Stimulated activated effector memory CD8-positive, alpha-beta T cell treated with anti-CD3 and anti-CD28 coated beads, Interleukin-12 subunit alpha, Interleukin-12 subunit beta, amount 100 ng/mL, for 72 hours (primary cell): ENCODE measurements around the gene DEXI.
"Not testable (repeated sequence)": the region's sequence is repeated elsewhere in the genome, so short reads cannot be mapped to it uniquely, and the experiment has no call there.

ENCODE experiments used
- ATAC-seq: fragments of 150-1000 bp; cut with Tn5 transposase; 2 replicates; pipeline ENCODE4 v1.10.0; 2021
- DNase-seq, 2 donors: peaks; one replicate each; pipeline ENCODE4 v3.0.0; 2021 to 2022; ENCODE audit warnings: low spot score in 2 of 2
- H3K27ac Mint-ChIP-seq: one replicate; pipeline ENCODE4 v1.8.0; 2022; ENCODE audit warnings: mild to moderate bottlenecking, mixed read lengths
- H3K36me3 Mint-ChIP-seq: one replicate; pipeline ENCODE4 v1.8.0; 2022; ENCODE audit warnings: mild to moderate bottlenecking, mixed read lengths
- H3K4me1 Mint-ChIP-seq: one replicate; pipeline ENCODE4 v1.8.0; 2022; ENCODE audit warnings: mixed read lengths
- H3K4me3 Mint-ChIP-seq: one replicate; pipeline ENCODE4 v1.8.0; 2022; ENCODE audit warnings: mild to moderate bottlenecking, mixed read lengths
- H3K9me3 Mint-ChIP-seq: one replicate; pipeline ENCODE4 v1.8.0; 2022; ENCODE audit warnings: mixed read lengths

The DEXI gene

DNA sequence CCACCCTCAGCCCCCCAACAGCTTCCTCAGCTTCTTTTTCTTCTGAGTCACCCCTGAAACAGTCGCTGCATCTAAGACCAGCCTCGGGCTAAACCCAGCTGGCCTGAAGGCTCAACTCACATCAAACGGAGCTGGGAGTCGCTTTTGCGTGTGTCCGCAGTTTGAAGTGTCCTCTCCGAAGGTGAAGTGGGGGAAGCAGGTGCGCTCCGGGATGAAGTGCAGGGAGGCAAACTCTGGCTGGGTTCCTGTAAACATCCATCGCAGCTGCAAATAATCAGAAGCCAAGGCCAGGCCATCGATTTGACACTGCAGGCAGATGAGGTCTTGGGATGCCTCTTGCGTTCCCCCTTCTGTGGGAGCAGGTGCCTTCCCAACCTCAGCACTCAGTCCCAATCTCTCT, 13.2 kb downstream of the DEXI start:
- peaks cover 30% of the 10 kb centered on the region for H3K4me1 Mint-ChIP-seq
- ATAC-seq, H3K9me3 Mint-ChIP-seq, H3K4me3 Mint-ChIP-seq, DNase-seq: not testable (repeated sequence)
- peaks cover 91% of the 10 kb centered on the region for H3K36me3 Mint-ChIP-seq
- peak overlapping the region; percentile 6 for H3K27ac Mint-ChIP-seq

DNA sequence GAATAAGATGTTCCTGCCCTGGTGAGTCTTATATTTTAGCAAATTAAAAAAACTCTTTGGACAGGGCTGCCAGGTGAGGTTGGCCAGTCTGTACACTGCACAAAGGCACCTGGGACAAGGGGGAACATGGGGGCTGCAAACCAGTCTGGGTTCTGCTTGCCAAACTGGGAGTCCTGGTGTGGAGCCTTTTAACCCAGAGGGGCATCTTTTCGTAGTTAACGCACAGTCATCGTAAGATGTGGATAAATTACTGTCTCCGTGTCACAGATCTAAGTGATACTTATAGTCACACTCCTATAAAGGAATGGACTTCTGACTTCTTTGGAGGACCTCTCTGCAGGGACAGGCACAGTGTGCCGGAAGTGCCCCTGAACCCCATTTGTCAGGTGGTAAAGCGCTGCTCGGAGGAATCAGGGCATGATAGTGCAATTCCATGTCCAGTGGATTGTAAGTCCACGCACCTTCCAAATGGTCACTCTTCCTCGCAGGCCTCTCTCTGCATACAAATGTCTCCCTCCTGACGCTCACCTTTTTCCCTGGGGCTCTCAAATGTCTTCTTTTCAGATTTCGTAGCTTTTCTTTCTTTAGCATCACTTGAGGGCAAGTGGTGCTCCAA, 14.7 kb downstream of the DEXI start:
- ATAC-seq (no peak), DNase-seq (no peak)
- H3K4me3 Mint-ChIP-seq, result no peak overlapping the region
- H3K4me1 Mint-ChIP-seq, result peaks cover 17% of the 10 kb centered on the region
- no peaks in the 10 kb centered on the region for H3K9me3 Mint-ChIP-seq
- peaks cover 87% of the 10 kb centered on the region for H3K36me3 Mint-ChIP-seq
- H3K27ac Mint-ChIP-seq, result peak overlapping the region; percentile 56

DNA sequence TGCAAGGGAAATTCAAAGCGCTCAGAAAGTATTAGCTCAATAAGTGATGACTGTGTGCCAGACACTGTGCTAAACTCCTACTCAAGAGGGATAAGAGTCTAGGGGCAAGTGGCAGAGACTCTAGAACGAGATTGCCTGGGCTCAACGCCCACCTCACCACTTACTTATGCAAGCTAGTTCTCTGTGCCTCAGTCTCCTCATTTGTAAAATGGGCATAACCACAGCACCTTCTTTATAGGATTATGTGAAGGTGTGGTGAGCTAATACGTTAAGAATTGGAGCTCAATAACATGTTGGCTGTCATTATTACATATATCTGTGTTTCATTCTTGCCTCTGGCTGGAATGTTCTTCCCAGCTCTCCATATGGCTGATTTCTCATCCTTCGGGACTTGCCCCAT, 15.4 kb downstream of the DEXI start:
- ATAC-seq (no peak), DNase-seq (no peak)
- Mint-ChIP-seq H3K4me1 (peaks cover 17% of the 10 kb centered on the region), H3K4me3 (no peak overlapping the region), H3K9me3 (no peaks in the 10 kb centered on the region), H3K27ac (no peak overlapping the region), H3K36me3 (peaks cover 85% of the 10 kb centered on the region)

DNA sequence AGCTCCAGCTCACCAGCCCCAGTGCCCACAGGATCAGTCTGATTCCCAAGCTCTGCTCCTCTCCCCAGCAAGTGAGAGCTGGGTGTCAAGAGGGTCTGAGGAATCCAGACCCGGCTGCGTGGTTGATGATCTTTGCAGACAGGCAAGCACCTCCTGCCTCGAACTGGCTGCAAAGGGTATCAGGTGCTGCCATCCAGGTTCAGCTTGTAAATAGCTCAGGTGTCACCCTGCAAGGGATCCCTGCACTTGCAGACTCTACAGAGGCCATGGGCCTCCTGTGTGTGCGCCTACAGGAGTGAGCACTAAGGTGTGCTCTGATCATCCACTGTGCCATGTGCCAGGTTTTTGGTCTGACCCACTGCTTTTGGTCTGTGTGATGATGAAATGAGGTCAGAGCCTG, 16.2 kb downstream of the DEXI start:
- Mint-ChIP-seq H3K4me3 (no peak overlapping the region), H3K4me1 (peaks cover 14% of the 10 kb centered on the region), H3K27ac (no peak overlapping the region), H3K9me3 (no peaks in the 10 kb centered on the region), H3K36me3 (peaks cover 85% of the 10 kb centered on the region)
- no peak for DNase-seq
- no peak for ATAC-seq

DNA sequence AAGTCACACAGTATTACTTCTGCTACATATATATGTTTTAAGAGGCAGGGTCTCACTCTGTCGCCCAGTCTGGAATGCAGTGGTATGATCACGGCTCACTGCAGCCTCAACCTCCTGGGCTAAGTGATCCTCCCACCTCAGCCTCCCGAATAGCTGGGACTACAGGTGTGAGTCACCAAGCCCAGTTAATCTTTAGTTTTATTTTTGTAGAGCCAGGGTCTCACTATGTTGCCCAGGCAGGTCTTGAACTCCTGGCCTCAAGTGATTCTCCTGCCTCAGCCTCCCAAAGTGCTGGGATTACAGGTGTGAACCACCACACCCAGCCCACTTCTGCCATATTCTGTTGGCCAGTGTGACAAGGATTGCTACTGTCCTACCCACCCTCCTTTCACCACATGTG, 17.0 kb downstream of the DEXI start:
- ATAC-seq, H3K4me1 Mint-ChIP-seq, H3K9me3 Mint-ChIP-seq, DNase-seq, H3K4me3 Mint-ChIP-seq, H3K27ac Mint-ChIP-seq: not testable (repeated sequence)
- peaks cover 83% of the 10 kb centered on the region for H3K36me3 Mint-ChIP-seq

DNA sequence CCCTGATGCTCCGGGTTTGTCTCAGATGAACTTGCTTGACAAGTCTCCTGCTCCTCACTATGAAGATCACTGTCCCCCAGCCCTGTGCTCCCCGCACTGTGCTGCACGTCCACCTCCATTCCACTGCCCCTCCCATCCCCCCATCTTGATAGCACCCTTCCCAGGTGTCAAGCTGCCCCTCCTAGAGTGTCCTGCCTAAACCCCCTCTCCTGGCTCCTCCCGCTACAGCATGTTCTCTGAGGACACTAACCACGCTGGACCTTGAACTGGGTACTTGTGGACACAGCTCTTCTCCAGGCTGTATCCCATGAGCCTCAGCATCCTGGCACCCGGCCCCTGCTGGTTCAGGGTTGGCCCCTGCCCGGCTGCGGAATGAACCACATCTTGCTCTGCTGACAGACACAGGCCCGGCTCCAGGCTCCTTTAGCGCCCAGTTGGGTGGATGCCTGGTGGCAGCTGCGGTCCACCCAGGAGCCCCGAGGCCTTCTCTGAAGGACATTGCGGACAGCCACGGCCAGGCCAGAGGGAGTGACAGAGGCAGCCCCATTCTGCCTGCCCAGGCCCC, 18.5 kb downstream of the DEXI start:
- peak overlapping the region; percentile 68 for H3K27ac Mint-ChIP-seq
- no peaks in the 10 kb centered on the region for H3K9me3 Mint-ChIP-seq
- H3K4me3 Mint-ChIP-seq, result no peak overlapping the region
- peaks cover 71% of the 10 kb centered on the region for H3K36me3 Mint-ChIP-seq
- ATAC-seq (no peak), DNase-seq (no peak)
- peaks cover 2% of the 10 kb centered on the region for H3K4me1 Mint-ChIP-seq

DNA sequence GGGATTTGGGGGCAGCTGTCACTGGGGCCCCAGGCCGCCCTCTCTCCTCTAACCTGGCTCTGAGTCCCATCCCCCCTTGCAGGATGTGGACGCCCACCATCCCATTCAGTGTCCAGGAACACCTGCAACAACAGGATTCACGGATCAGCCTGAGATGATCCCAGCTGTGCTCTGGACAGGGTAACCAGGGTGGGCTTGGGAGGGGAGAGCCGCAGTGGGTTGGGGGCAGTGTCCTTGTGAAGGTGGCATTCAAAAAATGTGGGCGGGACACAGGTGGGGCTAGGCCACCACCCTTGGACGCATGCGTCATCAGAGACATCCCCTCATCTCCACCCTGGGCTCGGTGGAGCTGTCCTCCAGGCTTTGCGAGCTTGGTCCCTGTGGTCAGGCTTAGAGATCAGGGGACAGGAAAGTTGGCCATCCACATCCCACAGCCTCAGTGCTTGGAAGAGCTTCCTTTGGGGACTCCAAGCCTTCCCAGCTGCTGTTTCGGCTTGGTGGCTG, 19.1 kb downstream of the DEXI start:
- ATAC-seq, result no peak
- H3K36me3 Mint-ChIP-seq, result peaks cover 70% of the 10 kb centered on the region
- H3K27ac Mint-ChIP-seq, result peak overlapping the region; percentile 68
- no peaks in the 10 kb centered on the region for H3K9me3 Mint-ChIP-seq
- H3K4me3 Mint-ChIP-seq, result no peak overlapping the region
- no peak for DNase-seq
- peaks cover 7% of the 10 kb centered on the region for H3K4me1 Mint-ChIP-seq

DNA sequence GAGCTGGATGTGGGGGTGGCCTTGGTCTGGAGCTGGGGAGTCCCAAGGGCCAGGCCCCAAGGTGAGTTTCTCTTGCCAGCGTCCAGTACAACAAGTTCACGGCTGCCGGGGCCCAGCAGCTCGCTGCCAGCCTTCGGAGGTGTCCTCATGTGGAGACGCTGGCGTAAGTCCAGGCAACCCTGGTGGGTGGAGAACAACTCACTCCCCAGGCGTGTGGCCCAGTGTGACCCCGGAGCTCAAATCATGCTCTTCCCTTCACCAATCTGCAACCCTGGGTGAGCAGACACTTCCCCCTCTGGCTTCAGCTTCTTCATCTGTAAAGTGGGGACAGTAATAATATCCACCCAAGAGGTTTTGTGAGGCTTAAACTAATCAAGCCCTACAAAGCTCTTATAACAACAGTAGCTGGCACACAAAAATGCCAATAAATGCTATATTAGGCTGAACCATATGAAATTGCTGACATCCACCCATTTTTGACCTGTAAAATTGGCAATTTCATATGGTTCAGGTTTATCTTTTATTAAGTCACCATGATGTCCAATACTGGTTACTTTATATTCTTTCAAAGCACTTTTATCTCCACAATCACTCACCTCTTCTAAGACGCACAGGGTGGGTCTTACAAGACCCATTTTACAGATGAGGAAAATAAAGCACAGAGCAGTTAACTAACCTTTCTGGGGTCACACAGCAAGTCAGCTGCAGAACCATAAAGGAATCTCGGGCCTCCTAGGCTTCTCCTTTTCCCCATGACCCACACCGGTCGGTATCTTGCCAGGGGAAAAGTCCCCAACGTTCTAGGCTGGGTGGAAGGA, 19.7 kb downstream of the DEXI start:
- no peak for ATAC-seq
- Mint-ChIP-seq H3K27ac (no peak overlapping the region), H3K36me3 (peaks cover 69% of the 10 kb centered on the region), H3K4me1 (peaks cover 7% of the 10 kb centered on the region), H3K9me3 (no peaks in the 10 kb centered on the region), H3K4me3 (no peak overlapping the region)
- no peak for DNase-seq

DNA sequence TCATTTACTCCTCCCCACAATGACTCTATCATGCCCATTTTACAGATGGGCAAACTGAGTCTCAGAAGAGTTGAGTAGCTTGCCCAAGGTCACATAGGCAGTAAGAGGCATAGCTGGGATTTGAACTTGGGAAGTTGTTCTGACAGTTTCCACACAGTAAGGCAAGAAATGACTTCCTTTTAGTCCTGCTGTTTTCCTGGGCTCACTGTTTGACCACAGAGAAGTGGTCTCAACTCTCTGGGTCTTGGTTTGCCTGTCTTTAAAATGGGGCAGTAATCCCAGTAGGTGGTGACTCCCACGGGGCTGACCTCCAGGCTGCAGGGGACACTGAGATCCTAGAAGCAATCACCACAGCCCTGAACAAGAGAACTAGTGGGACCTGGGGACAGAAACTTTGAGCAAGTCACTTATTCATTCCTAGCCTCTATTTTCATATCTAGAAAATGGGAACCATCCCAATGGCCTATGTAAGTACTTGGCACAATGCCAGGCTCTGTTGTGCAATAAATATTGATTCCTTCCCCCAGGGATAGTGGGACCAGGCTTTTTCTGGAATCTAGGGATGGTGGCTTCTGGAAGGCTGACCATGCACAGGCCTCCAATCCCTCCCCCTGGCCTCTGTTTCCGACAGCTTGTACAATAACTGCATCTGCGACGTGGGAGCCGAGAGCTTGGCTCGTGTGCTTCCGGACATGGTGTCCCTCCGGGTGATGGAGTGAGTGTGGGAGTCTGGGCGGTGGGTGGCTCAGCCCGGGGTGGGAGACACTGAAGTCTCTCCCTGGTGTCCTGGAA, 20.5 kb downstream of the DEXI start:
- DNase-seq (no peak), ATAC-seq (no peak)
- peaks cover 69% of the 10 kb centered on the region for H3K36me3 Mint-ChIP-seq
- no peak overlapping the region for H3K27ac Mint-ChIP-seq
- H3K4me1 Mint-ChIP-seq, result peaks cover 9% of the 10 kb centered on the region
- no peak overlapping the region for H3K4me3 Mint-ChIP-seq
- H3K9me3 Mint-ChIP-seq, result no peaks in the 10 kb centered on the region

DNA sequence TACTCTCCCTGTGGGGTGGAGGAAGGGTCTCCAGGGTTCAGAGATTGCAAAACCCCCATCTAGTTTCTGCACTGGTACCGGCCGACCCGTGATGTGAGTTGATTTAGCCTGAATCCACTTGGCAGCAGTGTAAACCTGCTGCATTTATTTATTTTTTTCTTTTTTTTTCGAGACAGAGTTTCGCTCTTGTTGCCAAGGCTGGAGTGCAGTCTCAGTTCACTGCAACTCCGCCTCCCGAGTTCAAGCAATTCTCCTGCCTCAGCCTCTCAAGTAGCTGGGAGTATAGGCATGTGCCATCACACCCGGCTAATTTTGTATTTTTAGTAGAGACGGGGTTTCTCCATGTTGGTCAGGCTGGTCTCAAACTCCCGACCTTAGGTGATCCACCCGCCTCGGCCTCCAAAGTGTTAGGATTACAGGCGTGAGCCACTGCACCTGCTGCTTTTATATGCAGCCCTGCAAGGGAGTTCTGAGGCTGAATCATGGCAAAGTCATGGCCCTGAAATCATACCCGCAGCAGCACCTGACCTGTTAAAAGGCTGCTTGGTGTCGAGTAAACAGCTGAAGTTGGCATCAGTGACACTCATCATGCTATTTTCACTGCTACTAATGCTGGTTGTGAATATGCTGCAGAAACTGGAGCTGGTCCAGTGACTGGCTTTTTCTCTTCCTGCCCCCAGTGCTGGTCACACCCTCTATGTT, 21.4 kb downstream of the DEXI start:
- ATAC-seq (no peak), DNase-seq (no peak)
- Mint-ChIP-seq H3K27ac (no peak overlapping the region), H3K9me3 (no peaks in the 10 kb centered on the region), H3K4me1 (peaks cover 16% of the 10 kb centered on the region), H3K4me3 (no peak overlapping the region), H3K36me3 (peaks cover 70% of the 10 kb centered on the region)

DNA sequence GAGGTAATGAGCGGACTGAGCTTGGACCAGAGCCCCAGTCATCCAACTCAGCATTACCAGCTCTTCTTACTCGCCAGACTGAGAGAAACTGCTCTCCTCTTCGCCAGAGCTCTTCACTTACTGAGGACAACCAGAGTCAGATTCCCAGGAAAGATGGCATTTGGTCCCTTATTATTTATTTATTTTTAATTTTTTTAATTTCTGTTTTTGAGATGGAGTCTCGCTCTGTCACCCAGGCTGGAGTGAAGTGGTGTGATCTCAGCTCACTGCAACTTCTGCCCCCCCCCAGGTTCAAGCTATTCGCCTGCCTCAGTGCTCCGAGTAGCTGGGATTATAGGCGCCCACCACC, 23.3 kb downstream of the DEXI start:
- DNase-seq (no peak), ATAC-seq (no peak)
- Mint-ChIP-seq H3K27ac (no peak overlapping the region), H3K4me3 (no peak overlapping the region), H3K4me1 (peaks cover 26% of the 10 kb centered on the region), H3K36me3 (peaks cover 67% of the 10 kb centered on the region), H3K9me3 (no peaks in the 10 kb centered on the region)

DNA sequence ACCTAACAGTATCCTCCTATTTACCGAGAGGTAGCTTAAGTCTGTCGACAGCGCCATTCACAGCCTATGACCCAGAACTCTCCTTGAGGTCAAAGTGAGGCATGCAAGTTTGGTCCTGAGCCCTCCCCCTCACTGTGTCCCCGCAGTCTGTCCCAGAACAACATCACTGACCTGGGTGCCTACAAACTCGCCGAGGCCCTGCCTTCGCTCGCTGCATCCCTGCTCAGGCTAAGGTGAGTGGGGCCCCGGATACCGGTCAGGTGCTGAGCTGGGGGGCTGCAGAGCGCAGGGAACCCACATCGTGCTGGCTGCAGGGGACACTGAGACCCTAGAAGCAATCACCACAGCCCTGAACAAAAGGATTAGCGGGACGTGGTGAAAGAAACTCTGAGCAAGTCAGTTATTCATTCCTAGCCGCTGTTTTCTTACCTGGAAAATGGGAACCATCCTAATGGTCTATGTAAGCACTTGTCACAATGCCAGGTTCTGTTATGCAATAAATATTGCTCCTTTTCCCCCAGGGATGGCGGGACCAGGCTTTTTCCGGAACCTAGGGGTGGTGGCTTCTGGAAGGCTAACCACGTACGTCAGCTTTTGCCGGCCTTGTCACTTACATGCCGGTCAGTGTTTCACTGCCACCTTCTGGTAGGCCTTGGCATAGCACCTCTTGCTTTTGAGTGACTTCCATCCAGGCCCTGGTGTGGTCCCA, 23.8 kb downstream of the DEXI start:
- no peaks in the 10 kb centered on the region for H3K9me3 Mint-ChIP-seq
- DNase-seq (peak; percentile 82 to 94), ATAC-seq (peak; percentile 74)
- peaks cover 65% of the 10 kb centered on the region for H3K36me3 Mint-ChIP-seq
- H3K4me1 Mint-ChIP-seq, result peaks cover 26% of the 10 kb centered on the region
- H3K4me3 Mint-ChIP-seq, result no peak overlapping the region
- no peak overlapping the region for H3K27ac Mint-ChIP-seq

DNA sequence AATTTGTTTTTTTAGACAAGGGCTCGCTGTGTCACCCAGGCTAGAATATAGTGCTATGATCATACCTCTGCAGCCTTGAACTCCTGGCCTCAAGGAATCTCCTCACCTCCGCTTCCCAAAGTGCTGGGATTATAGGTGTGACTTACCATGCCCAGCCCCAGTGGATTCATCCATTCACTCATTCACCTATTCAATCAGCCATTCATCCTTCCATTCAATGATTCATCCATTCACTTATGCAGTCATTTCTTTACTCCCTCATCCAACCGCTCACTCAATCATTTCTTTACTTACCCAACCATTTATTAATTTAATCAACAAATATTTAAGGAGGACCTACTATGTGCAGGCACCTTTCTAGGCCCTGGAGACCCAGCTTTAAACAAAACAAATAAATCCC, 25.7 kb downstream of the DEXI start:
- peak; percentile 55 for ATAC-seq
- Mint-ChIP-seq H3K27ac (no peak overlapping the region), H3K9me3 (no peaks in the 10 kb centered on the region), H3K36me3 (peaks cover 67% of the 10 kb centered on the region), H3K4me3 (no peak overlapping the region), H3K4me1 (peaks cover 26% of the 10 kb centered on the region)
- DNase-seq, result no peak

DNA sequence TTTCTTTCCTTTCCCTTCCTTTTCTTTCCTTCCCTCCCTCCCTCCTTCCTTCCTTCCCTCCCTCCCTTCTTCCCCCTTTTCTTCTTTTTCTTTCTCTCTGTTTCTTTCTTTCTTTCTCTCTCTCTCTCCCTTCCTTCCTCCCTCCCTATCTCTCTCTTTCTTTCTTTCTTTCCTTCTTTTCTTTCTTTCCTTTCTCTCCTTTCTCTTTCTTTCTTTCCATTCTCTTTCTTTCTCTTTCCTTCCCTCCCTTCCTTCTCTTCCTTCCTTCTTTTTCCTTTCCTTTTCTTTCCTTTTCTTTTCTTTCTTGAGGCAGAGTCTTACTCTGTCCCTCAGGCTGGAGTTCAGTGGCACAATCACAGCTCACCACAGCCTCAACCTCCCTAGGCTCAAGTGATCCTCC, 31.0 kb downstream of the DEXI start:
- H3K4me1 Mint-ChIP-seq, result peaks cover 13% of the 10 kb centered on the region
- H3K36me3 Mint-ChIP-seq, result peaks cover 47% of the 10 kb centered on the region
- H3K9me3 Mint-ChIP-seq, result no peaks in the 10 kb centered on the region
- no peak for DNase-seq
- H3K27ac Mint-ChIP-seq, result peak overlapping the region; percentile 55
- no peak for ATAC-seq
- H3K4me3 Mint-ChIP-seq, result no peak overlapping the region
